Astrocyte (in vitro differentiated cells and primary cell): ENCODE data around the gene CEP63.

Source experiments
- CTCF ChIP-seq: IDR thresholded peaks from 2 replicates; pipeline ENCODE4 v1.5.1; 2011; ENCODE audit warnings: low read depth, mild to moderate bottlenecking, inconsistent platforms, low read length, moderate library complexity; ENCODE audit not compliant: insufficient read depth
- EZH2 ChIP-seq: IDR thresholded peaks from 2 replicates; pipeline ENCODE4 v1.6.1; 2012; ENCODE audit warnings: mild to moderate bottlenecking, low read length, inconsistent platforms; ENCODE audit not compliant: insufficient read depth

- TF ChIP-seq EZH2 (no peak), CTCF (no peak)
Measured at GRCh38 chr3:134477002-134477401, 8.9 kb upstream of the CEP63 start.
